Left cardiac atrium (tissue), 4 donors: ENCODE results near the gene RHBDL3. TPM values are rescaled to one million over a fixed set of nuclear protein-coding genes. Genes with fewer than 3 reads are reported as not detected.
"Not testable (repeated sequence)": the region's sequence is repeated elsewhere in the genome, so short reads cannot be mapped to it uniquely, and the experiment has no call there.

Source experiments
- ATAC-seq, 2 donors: fragments of 200-7000 bp; cut with Tn5 transposase; one replicate each; pipeline ENCODE4 v1.9.1; 2020; ENCODE audit warnings: mild to moderate bottlenecking in 2 of 2, moderate library complexity in 2 of 2
- DNase-seq: peaks from one replicate; pipeline ENCODE4 v3.0.0-alpha.2; 2020
- intact Hi-C, 2 donors: fragments of 100-400 bp; cut with DNase I; formaldehyde crosslinking; loops; one replicate each; pipeline versions ENCODE4 v1.14.1 to v1.15.1; 2022 to 2023
- total RNA-seq, 2 donors: library from RNA; stranded (reverse); fragmentation: NEBNext Ultra II Directional; extraction: Animal tissue kit (Norgen Biotek cat#: 25700); gene quantifications; one replicate each; pipeline ENCODE4 v1.2.1, GENCODE V29; 2021
- donor health status: DM: no; HTN: yes; CAD: no.
- donor health status: DM: no; HTN: yes; CAD: no; lungs with severe emphysema.
- donor health status: DM: yes; HTN: yes; CAD: no.
- donor health status: Dilated cardiomyopathy.

The RHBDL3 gene
- total RNA-seq, 2 donors from 2014 or later: 15.0 to 23.2 TPM

DNA sequence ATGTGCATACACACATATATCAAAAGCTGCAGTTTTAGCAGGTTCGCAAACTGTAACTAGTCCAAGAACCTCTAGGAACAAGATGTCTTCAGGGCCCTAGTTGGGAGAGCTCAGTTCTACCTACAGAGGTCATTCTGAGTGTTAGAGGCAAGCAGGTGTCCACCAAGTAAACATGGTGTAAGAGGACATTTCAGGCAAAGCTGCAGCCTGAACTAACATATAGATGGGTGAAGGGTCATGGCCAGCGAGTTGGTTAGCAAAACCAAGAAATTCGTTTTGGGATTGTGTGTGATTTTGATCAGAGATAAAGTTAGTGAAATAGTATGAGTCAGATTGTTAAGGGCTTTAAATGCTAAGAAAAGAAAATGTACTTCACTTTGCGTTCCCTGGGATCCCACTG lies 51.7 kb downstream of the RHBDL3 start:
- ATAC-seq (no peak), DNase-seq (no peak)
- intact Hi-C loops: no loop called here

DNA sequence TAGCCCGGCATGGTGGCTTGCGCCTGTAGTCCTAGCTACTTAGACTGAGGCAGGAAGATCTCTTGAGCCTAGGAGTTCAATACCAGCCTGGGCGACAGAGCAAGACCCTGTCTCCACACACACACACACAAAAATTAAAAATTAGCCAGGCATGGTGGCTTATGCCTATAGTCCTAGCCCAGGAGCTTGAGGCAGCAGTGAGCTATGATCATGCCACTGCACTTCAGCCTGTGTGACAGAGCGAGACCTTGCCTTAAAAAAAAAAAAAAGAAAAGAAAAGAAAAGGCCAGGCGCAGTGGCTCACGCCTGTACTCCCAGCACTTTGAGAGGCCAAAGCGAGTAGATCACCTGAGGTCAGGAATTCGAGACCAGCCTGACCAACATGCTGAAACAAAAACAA lies 52.4 kb downstream of the RHBDL3 start:
- DNase-seq (no peak), ATAC-seq (no peak)
- intact Hi-C loops: loop anchor here in 1 of 2 donors (2.0 kb wide), 1 partner anchor 65 kb away; no protein-coding TSS in a partner anchor

DNA sequence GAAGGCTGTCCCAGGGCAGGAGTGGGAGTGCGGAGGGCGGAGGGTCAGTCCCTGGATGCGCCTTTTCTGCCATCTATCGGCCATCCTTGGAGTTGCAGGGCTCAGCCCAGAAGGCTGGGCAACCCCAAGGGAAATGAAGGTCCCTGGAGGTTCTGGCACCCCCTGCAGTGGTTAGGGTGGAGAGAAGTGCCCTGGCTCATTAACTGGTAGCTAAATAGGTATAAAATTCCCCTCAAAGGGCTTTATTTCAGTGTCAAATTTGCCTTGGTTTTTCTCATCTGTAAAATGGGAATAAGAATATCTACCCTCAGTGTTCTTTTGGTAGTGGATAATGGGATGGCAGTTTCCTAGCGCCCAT lies 53.9 kb downstream of the RHBDL3 start:
- intact Hi-C loops: loop anchor here (1.0 to 2.0 kb wide), 2 partner anchors 66 to 67 kb away; no protein-coding TSS in a partner anchor
- ATAC-seq: peak; percentile 91 to 94
- peak; percentile 78 for DNase-seq

DNA sequence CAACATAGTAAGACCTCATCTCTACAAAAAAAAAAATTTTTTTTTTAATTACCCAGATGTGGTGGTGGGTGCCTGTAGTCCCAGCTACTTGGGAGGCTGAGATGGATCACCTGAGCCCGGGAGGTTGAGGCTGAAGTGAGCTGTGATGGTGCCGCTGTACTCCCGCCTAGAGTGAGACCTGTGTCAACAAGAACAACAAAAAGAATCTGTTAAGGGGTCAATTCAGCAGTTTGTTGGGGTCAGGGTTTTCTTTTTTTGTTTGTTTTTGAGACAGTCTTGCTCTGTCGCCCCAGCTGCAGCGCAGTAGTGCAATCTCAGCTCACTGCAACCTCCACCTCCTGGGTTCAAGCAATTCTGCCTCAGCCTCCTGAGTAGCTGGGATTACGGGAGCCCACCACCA lies 54.4 kb downstream of the RHBDL3 start:
- DNase-seq, intact Hi-C loops, ATAC-seq: not testable (repeated sequence)

DNA sequence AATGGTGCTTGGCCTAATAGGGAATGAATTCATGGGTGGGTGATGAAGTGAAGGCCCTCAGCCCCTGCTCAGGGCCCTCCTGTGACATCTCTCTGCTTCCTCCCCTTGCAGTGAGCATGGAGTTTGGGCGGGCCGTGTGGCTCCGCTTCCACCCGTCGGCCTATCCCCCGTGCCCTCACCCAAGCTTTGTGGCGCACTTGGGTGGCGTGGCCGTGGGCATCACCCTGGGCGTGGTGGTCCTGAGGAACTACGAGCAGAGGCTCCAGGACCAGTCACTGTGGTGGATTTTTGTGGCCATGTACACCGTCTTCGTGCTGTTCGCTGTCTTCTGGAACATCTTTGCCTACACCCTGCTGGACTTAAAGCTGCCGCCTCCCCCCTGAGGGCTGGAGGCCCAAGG lies 55.2 kb downstream of the RHBDL3 start:
- ATAC-seq (no peak), DNase-seq (no peak)
- intact Hi-C loops: no loop called here

DNA sequence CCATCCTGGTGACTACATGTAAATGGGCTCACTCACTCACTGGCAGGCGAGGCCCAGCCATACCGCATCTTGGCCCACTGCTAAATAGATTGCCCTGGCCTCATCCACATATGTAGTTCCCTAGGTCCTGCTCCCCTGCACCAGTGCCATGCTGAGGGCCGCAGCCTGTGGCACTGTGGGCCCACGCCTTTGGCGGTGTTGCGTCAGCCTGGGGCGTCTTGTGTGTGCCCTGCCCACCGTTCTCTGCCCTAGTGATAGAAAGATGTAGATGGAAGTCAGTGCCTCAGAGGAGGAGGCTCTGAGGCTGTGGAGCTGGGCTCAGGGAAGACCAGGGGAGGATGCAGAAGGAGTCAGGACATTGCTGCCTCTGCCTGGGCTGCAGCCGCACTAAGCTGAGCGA lies 57.4 kb downstream of the RHBDL3 start:
- DNase-seq (no peak), ATAC-seq (no peak)
- intact Hi-C loops: no loop called here

DNA sequence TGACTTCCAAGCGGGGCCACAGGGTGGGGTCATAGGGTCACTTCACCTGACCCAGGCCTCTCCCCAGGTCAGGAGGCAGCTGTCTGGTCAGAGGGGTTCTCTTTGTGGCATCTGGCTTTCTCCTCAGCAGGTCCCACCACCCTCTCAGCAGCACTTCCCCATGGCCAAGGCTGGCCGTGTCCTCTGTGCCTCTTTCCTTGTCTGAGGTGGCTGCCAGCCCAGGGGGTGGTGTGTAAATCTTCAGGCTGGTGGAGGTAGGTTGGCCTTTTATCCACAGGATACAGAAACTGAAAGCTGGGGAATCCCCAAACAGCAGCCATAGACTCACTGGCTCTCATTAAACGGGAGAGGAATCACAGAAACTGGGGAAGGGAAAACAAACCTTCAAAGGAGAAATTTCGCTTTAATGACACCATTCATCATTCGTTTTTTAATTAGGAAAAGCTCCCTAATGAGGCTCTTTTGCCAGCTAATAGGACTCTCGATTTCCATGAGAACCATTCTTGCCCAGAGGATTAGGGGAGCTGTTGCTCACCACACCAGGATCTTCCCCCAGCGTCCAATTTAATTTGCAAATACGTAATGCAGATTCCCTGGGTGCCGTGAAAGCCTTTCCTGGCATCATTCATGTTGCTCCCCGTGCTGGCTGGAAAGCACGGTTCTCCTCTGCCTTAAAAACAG lies 58.3 kb downstream of the RHBDL3 start:
- intact Hi-C loops: no loop called here
- DNase-seq (no peak), ATAC-seq (no peak)

DNA sequence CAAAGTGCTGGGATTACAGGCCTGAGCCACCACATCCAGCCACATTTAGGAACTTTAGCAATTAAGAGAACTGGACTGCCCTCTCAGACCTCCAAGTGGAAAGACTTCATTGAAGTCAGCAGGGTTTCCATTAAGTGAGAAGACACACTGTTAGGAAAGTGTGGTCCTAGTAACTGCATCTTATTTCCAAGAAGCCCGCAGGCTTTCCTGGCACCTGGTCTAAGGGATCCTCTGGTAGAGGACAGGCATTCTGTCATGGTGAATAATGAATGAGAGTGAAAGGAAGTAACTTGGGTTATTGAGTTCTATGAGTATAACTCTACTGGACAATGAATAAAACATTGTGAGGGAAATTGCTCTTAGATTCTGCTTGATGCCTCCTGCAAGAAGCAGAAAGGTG lies 62.3 kb downstream of the RHBDL3 start:
- intact Hi-C loops: no loop called here
- DNase-seq: no peak
- no peak for ATAC-seq

DNA sequence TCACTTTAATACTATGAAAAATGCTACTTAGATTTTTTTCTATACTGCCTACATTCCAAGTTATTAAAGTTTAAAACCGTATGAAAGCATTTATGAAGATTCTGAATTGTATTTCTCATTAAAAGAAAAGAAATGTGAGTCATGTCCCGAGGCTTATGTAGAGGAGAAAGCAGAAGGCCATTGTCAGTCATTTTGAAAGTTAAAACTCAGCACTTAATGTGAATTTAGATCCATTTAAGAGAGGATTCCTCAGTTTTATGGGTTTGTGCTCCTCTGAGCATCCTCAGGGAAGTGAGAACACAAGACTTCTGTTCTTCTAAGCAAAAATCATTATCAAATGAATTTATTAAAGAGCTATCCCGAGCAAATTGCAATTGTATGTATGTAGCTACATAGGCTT lies 64.5 kb downstream of the RHBDL3 start:
- DNase-seq (no peak), ATAC-seq (no peak)
- intact Hi-C loops: no loop called here

DNA sequence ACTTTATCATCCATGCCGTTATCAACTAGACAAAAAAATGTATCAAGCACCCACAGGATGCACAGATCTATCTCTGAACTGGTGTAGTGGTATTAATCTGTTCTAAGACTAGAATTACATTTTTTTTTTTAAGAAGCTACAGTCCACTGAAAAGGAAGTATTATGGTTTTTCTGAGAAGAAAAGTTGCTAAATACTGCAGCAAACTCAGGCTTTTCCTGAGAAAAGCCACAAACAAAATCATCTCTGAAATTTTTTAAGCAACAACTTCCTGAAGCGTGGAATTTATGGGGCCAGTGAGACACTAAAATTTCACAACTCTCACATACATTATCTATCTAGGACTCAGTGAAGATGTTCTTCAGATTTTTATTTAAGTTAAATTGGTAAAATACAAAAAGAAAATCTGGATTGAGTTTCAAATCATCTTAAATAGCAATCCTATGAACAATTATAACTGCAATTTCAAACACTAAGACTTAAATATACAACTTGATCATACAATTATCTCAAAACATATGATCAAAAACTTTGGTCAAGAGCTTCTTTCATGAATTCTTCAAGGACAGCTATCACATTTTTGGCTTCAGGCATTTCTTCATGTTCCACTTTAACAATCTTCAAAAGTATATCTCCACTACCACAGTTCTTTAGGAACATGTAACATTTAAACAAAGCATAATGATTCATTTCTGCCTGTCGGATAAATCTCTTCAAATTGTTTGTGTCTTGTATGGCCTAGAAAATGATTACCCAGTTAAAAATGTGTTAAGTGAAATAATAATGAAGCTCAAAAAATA lies 65.8 kb downstream of the RHBDL3 start:
- ATAC-seq: no peak

DNA sequence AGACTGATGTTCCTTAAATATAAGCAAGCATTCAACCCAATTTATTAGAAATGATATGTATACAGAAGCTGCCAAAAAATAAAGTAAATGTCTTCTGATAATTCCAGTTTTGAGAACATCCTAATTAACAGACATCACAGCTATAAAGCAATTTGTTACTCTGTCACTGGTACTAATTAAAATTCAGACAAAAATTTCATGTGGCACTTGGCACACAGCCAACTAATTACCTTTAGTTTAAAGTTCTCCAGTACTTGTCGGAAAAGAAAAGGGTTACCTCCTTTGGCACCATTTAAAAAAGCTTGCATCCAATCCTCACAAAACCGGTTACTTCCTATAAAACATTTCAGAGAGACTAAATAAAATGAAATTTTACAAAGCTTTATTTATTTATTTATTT lies 67.6 kb downstream of the RHBDL3 start:
- intact Hi-C loops: no loop called here
- no peak for ATAC-seq
- DNase-seq: no peak

More for the DNA sequence above, 65.8 kb downstream of the RHBDL3 start:
- DNase-seq: no peak
- intact Hi-C loops: no loop called here

DNA sequence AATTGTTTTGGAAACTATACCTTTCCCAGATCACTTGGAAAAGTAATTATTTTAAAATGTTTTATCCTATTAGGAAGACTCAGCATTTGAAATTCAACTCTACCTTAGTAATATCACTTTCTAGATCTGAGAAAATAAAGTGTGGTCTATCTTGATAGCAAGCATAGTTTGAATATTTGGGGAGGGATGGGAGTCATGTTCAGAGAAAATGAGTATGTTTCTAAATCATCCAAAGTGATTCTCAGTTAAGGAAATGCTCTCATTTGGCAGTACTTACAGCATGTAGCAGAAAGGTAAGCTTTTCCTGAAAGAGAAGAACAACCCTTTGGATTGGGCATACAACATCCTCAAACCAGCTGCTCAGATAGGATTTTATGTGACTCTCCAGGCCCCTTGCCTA lies 69.4 kb downstream of the RHBDL3 start:
- DNase-seq (no peak), ATAC-seq (no peak)
- intact Hi-C loops: no loop called here

DNA sequence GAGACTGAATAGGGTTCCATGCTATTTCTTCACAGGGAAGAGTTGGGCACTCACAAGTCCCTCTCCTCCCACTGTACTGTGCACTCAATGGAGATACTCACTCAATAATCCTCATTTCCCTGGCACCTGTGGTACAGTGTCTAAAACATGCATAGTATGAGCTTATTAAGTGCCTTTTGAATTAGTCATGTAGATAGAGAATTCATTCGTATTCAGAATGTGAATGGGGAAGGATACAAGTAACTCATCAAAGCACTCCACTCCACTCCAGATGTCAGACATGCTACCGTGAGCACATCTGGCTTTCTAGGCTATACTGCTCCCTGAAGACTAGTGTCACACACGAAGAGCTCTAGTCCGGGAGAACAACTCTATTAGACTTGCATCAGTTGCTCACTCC lies 70.1 kb downstream of the RHBDL3 start:
- DNase-seq: no peak
- ATAC-seq: peak in 1 of 2 donors; percentile 68
- intact Hi-C loops: no loop called here

DNA sequence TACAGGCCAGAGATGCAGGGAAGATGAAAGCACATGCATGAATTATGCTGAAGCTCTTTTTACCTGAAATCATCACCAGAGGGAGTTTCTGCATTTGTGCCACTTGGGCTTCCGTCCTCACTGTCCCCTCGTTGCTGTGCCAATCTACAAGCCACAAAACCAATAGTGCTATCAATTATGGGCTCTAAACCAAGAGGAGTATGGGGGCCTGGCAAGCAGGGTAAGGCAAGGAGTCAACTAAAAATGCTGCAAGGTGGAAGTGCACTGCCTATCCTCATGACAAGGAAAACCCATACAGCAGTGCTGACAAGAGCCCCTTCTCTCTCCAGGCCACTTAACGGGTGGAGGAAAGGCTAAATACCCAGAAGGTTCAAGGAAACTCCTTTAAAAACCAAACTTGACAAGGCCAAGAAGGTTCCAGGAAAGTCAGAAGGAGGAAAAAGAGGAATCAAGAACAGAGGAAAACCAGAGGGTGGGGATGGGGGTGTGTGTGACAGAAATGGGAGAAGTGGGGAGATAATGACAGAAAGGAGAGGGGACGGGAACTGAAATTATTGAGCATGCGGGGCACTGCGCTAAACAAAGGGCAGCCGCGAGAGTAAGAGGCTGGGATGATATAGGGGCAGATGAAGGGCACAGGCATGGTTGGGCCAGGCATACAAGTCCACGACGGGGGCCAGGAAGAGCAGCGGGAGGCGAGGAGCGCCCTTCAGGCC lies 75.7 kb downstream of the RHBDL3 start:
- DNase-seq: no peak
- peak in 1 of 2 donors; percentile 3 for ATAC-seq
- intact Hi-C loops: no loop called here

DNA sequence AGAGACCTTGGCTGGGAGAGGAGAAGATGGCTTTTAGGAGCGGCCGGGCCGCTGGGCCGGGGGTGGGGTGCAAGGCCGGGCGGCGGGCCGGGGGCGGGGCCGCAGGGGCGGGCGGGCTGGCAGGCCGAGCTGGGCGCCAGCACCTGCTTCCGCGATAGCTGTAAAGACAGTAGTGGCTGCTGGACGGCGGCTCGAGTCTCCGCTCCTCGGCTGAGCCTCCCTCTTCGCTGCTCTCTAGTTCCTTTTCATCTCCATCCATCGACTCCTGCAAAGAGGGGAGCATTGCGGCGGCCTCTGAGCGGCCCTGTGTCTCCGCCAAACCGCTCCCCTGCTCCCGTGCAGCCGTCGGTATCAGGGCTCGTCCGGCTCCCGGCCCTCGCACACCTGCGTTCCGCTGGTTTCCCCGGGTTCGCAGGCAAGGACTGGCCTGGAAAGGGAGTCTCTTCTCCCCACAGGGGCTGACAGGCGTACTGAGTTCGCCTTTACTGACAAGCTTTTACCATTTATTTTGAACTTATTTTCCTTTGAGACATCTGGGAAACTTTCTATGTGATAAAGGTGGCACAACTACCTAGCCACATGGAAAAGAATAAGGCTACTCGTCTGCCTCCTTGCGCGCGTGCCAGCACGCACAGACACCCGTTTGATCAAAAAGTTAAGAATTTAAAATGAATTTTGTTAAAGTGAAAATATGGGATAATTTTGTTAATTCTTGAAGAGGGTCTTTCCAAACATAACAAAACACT lies 76.4 kb downstream of the RHBDL3 start, which contains the start of gene C17orf75:
Gene C17orf75 (minus strand): TSS at position 317 of the 746 bp plus-strand sequence. CDS start 34 bp downstream, at position 283.
- intact Hi-C loops: no loop called here
- peak; percentile 80 for DNase-seq
- peak; percentile 95 to 97 for ATAC-seq

DNA sequence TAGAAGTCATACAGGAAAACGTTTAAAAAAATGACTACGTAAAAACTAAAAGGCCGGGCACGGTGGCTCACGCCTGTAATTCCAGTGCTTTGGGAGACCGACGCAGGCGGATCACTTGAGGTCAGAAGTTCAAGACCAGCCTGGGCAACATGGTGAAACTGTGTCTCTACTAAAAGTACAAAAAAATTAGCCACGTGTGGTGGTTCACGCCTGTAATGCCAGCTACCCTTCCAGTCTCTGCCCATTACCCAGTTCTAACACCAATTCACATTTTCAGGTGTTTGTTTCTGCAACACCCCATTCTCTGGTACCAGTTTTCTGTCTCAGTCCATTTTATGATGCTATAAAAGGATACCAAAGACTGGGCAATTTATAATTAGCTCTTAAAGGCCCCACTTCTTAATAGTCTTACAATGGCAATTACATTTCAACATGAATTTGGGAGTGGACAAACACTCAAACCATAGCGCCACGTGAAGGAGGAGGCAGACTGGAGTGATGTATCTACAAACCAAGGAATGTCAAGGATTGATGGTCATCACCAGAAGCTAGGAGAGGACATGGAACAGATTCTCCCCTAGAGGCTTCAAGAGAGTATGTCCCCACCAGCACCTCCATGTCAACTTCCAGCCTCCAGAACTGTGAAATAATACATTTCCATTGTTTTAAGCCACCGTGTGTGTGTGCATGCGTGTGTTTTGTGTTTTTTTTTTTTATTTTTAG lies 77.1 kb downstream of the RHBDL3 start:
- intact Hi-C loops: no loop called here
- no peak for DNase-seq
- ATAC-seq: no peak

DNA sequence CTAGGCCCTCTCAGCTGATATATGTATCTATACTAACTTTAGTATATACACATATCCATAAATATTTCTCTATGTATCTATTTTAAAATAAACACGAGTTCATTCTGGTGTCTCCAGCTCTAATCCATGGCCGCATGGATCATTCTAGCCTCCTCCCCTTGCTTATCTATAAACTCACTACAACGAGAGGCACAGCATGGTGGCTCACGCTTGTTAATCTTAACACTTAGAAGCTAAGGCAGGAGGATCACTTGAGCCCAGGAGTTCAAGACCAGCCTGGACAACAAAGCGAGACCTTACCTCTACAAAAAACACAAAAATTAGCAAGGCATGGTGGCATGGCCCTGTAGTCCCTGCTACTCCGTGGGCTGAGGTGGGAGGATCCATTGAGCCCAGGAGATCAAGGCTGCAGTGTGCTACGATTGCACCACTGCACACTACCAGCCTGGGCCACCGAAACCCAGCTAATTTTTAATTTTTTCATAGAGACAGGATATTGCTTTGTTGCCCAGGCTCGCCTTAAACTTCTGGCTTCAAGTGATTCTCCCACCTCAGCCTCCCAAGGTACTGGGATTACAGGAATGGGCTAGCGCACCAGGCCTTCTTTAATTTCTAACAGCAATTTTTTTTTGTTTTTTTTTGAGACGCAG lies 80.4 kb downstream of the RHBDL3 start:
- no peak for ATAC-seq
- no peak for DNase-seq
- intact Hi-C loops: no loop called here

DNA sequence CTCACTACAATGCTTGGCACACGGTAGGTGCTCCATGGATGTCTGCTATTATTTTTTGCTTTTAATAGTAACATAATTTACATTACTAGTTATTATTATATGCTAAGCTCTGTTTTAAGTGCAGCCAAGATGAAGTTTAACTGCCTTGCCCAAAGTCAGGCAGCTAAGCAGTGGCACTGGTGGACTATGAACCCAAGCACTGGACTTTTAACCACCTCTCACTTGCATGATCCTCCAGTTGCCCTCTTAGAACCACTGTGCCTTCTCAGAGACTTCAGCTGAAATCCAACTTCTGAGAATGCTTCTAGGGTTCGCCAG lies 82.8 kb downstream of the RHBDL3 start:
- no peak for DNase-seq
- intact Hi-C loops: no loop called here
- no peak for ATAC-seq
